ENCODE measurements around the gene SNN. TPM values are rescaled to one million over a fixed set of nuclear protein-coding genes. Genes with fewer than 3 reads are reported as not detected.
A peak's percentile ranks its signal among the peaks of the same experiment; 100 is the strongest.

Gene SNN
- total and polyA plus RNA-seq, 10 donors, result 22.3 to 59.5 (median 48.7) TPM

DNA sequence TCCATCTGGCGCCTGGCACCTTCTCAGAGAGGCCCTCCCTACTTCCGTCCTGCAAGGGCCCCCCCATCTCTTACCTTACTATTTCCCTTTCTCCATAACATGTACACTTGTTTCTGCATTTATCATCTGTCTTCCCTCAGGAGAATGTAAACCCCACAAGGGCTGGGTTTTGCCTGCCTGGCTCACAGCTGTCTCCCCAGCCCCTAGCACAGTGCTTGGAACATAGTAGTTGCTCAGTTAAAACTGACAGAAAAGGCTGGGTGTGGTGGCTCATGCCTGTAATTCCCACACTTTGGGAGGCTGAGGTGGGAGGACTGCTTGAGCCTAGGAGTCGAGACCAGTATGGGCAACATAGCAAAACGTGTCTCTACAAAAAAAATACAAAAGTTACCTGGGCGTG, 5.7 kb upstream of the SNN start:
- no peak overlapping the region for H3K27ac ChIP-seq
- no peaks in the 10 kb centered on the region for H3K9me3 ChIP-seq
- no peak overlapping the region for H3K4me3 ChIP-seq
- intact Hi-C loops (cut with DNase I; ENCODE audit: low total_unique reads), result no loop called here
- no peaks in the 10 kb centered on the region for H3K27me3 ChIP-seq (replicated peaks in 1 of 7)
- H3K36me3 ChIP-seq, result no peaks in the 10 kb centered on the region
- 89 to 97% (median 92%) methylated on average over 5 of the region's 5 CpGs for WGBS, 5 donors
- DNase-seq, result no peak
- TF ChIP-seq POLR2A (IDR thresholded peaks at IDR 0.05) (no peak), POLR2AphosphoS5 (IDR thresholded peaks at IDR 0.05) (no peak)
- TF ChIP-seq, protein P1, sequence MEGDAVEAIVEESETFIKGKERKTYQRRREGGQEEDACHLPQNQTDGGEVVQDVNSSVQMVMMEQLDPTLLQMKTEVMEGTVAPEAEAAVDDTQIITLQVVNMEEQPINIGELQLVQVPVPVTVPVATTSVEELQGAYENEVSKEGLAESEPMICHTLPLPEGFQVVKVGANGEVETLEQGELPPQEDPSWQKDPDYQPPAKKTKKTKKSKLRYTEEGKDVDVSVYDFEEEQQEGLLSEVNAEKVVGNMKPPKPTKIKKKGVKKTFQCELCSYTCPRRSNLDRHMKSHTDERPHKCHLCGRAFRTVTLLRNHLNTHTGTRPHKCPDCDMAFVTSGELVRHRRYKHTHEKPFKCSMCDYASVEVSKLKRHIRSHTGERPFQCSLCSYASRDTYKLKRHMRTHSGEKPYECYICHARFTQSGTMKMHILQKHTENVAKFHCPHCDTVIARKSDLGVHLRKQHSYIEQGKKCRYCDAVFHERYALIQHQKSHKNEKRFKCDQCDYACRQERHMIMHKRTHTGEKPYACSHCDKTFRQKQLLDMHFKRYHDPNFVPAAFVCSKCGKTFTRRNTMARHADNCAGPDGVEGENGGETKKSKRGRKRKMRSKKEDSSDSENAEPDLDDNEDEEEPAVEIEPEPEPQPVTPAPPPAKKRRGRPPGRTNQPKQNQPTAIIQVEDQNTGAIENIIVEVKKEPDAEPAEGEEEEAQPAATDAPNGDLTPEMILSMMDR (IDR thresholded peaks at IDR 0.05 in 8 of 11, conservative IDR thresholded peaks at IDR 0.05 in 3 of 11), result no peak
- H3K4me1 ChIP-seq, result peaks cover 7 to 43% (median 19%) of the 10 kb centered on the region in 6 donors

DNA sequence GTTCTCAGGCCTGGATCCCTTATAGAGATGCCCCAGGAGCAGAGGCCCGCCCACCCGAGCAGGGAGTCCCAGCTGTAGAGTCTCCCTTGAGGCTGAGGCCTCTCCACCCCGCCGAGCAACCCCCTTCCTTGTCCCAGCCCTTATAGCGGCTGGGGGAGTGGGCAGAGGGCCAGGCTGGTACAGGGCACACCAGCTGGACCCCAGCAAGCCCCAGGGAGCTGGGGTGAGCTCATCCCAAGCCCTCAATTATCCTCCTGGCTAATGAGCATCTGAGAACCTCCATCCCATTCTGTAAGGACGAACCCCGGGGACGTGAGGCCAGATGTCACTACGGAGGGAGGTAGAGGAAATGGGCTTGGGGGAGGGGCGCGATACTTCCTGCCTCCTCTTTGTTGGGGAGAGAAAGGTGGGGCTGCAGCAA, 3.2 kb upstream of the SNN start:
- intact Hi-C loops (cut with DNase I; ENCODE audit: low total_unique reads), result no loop called here
- no peaks in the 10 kb centered on the region for H3K36me3 ChIP-seq
- H3K27ac ChIP-seq, result peak overlapping the region in 5 of 8 donors; percentile 29 to 75 (median 56)
- H3K4me1 ChIP-seq, result peaks cover 11 to 62% (median 33%) of the 10 kb centered on the region in 6 donors
- peak; percentile 80 for DNase-seq
- H3K27me3 ChIP-seq (replicated peaks in 1 of 7), result no peaks in the 10 kb centered on the region
- TF ChIP-seq POLR2A (IDR thresholded peaks at IDR 0.05), result no peak
- no peak for TF ChIP-seq POLR2AphosphoS5 (IDR thresholded peaks at IDR 0.05)
- TF ChIP-seq, protein P1 (IDR thresholded peaks at IDR 0.05 in 8 of 11, conservative IDR thresholded peaks at IDR 0.05 in 3 of 11), result no peak
- H3K4me3 ChIP-seq, result peak overlapping the region in 1 of 8 donors; percentile 27
- WGBS, 5 donors, result 10 to 34% (median 22%) methylated on average over 9 to 11 of the region's 11 CpGs
- no peaks in the 10 kb centered on the region for H3K9me3 ChIP-seq

DNA sequence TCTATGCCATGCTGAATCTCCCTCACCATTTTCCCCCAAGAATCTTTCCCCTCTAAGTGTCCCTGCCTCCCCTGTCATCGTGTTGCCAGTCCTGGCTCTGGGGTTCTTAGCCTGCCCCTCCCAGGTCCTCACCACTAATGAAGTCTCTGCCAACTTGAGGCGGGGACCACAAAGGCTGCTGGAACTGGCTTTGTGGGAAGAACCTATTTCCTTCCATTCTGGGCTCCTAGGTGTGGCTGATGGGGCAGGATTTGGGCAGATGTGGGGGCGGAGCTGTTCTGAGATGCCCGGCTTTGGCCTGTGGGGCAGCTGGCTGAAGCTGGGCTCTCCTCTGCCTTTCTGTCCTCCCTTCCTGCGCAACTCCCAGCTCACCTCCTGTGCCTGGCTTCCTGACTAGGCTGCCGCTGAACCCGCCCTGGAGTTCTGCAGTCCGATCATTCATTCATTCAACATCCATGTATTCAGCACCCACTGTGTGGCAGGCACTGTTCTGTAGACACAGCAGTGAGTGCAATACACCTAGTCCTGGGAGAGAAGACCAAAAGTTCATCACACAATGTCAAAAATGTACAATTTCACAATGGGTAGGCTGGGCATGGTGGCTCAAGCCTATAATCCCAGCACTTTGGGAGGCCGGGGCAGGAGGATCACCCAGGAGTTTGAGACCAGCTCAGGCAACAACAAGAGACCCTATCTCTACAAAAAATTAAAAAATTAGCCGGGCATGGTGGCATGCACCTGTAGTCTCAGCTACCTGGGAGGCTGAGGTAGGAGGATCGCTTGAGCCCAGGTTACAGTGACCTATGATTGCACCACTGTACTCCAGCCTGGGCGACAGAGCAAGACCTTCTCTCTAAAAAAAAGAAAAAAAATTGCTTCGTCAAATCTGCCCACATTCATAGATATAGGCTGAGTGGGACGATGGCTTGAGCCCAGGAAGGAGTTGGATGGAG, 1.9 kb upstream of the SNN start:
- WGBS, 5 donors, result 75 to 80% (median 79%) methylated on average over 13 to 14 of the region's 14 CpGs
- intact Hi-C loops (cut with DNase I; ENCODE audit: low total_unique reads), result no loop called here
- DNase-seq, result no peak

More for the DNA sequence above, 1.9 kb upstream of the SNN start:
- TF ChIP-seq POLR2AphosphoS5 (IDR thresholded peaks at IDR 0.05), result no peak
- no peak for TF ChIP-seq POLR2A (IDR thresholded peaks at IDR 0.05)
- TF ChIP-seq, protein P1 (IDR thresholded peaks at IDR 0.05 in 8 of 11, conservative IDR thresholded peaks at IDR 0.05 in 3 of 11), result no peak
- no peaks in the 10 kb centered on the region for H3K9me3 ChIP-seq
- H3K27ac ChIP-seq, result peak overlapping the region in 3 of 8 donors; percentile 16 to 59 (median 33)
- H3K27me3 ChIP-seq (replicated peaks in 1 of 7), result no peaks in the 10 kb centered on the region
- peaks cover 24 to 75% (median 46%) of the 10 kb centered on the region in 6 donors for H3K4me1 ChIP-seq
- H3K36me3 ChIP-seq, result peaks cover 0 to 8% (median 0%) of the 10 kb centered on the region in 6 donors
- no peak overlapping the region for H3K4me3 ChIP-seq
